GM12875 (cell line): ENCODE results near the gene PPIF.
A peak's percentile ranks its signal among the peaks of the same experiment; 100 is the strongest.

Source experiments
- H3K4me3 ChIP-seq: one replicate; pipeline ENCODE4 v1.5.1; 2011; ENCODE audit warnings: low read depth, low read length, control low read depth
- CTCF ChIP-seq: IDR thresholded peaks from 2 replicates; pipeline ENCODE4 v1.5.1; 2011; ENCODE audit warnings: low read depth, mild to moderate bottlenecking, control low read depth, inconsistent platforms, low read length, moderate library complexity, borderline replicate concordance; ENCODE audit not compliant: insufficient read depth

Gene PPIF

GRCh38 chr10:79347226-79347893 is at the start of gene PPIF:
PPIF (plus strand) TSS chr10:79347469; CDS start chr10:79347549, 80 bp downstream.
- peak within 1 kb of the TSS; percentile 85 for H3K4me3 ChIP-seq
- peak; percentile 97 for TF ChIP-seq CTCF

- no peak overlapping the region for H3K4me3 ChIP-seq
- TF ChIP-seq CTCF: no peak
Observed at GRCh38 chr10:79298403-79299244, 48.6 kb upstream of the PPIF start.

- no peak for TF ChIP-seq CTCF
- H3K4me3 ChIP-seq: no peak overlapping the region
Observed at GRCh38 chr10:79299397-79300241, 47.6 kb upstream of the PPIF start.

- TF ChIP-seq CTCF: no peak
- no peak overlapping the region for H3K4me3 ChIP-seq
Observed at GRCh38 chr10:79300711-79301110, 46.6 kb upstream of the PPIF start.

GRCh38 chr10:79301754-79302530 is 45.3 kb upstream of the PPIF start:
- H3K4me3 ChIP-seq: no peak overlapping the region
- TF ChIP-seq CTCF: no peak

GRCh38 chr10:79303631-79304478 is 43.4 kb upstream of the PPIF start:
- no peak overlapping the region for H3K4me3 ChIP-seq

More at GRCh38 chr10:79303631-79304478, 43.4 kb upstream of the PPIF start:
- no peak for TF ChIP-seq CTCF
